GM21526 (cell line): Measurements from ENCODE around the gene IFNA17.
"Not testable (repeated sequence)": the region's sequence is repeated elsewhere in the genome, so short reads cannot be mapped to it uniquely, and the experiment has no call there.

Experiments
- ATAC-seq: cut with Tn5 transposase; IDR thresholded peaks from one replicate; pipeline ENCODE4 v1.9.1; 2021; ENCODE audit warnings: moderate library complexity; ENCODE audit not compliant: unreplicated experiment, low FRiP score

IFNA17 gene

GRCh38 chr9:21212160-21212559 is 15.9 kb downstream of the IFNA17 start:
- ATAC-seq, result not testable (repeated sequence)

GRCh38 chr9:21210782-21211181 is 17.2 kb downstream of the IFNA17 start:
- ATAC-seq, result not testable (repeated sequence)

GRCh38 chr9:21210311-21210710 is 17.7 kb downstream of the IFNA17 start:
- ATAC-seq, result no peak

GRCh38 chr9:21207043-21207442 is 21.0 kb downstream of the IFNA17 start, which contains the start of gene IFNA10:
Gene IFNA10, minus strand, starts transcription at chr9:21207143. Its CDS starts 46 bp downstream, at chr9:21207097.
- ATAC-seq, result not testable (repeated sequence)

GRCh38 chr9:21205204-21205603 is 22.8 kb downstream of the IFNA17 start:
- ATAC-seq, result no peak

GRCh38 chr9:21202105-21202504 is 25.9 kb downstream of the IFNA17 start, which contains the start of gene IFNA7:
Gene IFNA7, minus strand, starts transcription at chr9:21202205. Its CDS starts 40 bp downstream, at chr9:21202165.
- not testable (repeated sequence) for ATAC-seq

- peak; percentile 92 for ATAC-seq
Observed at GRCh38 chr9:21194867-21195776, 32.9 kb downstream of the IFNA17 start.

GRCh38 chr9:21187487-21187886 is 40.5 kb downstream of the IFNA17 start, which contains the start of gene IFNA4:
Gene IFNA4, minus strand, starts transcription at chr9:21187587. Its CDS starts 56 bp downstream, at chr9:21187531.
- ATAC-seq, result not testable (repeated sequence)

- peak; percentile 98 for ATAC-seq
Observed at GRCh38 chr9:21182810-21183736, 44.9 kb downstream of the IFNA17 start.
